Skeletal muscle cell (primary cell): ENCODE measurements around the gene MEOX2.
A peak's percentile ranks its signal among the peaks of the same experiment; 100 is the strongest.

Experiments
- DNase-seq: peaks from one replicate; pipeline ENCODE4 v3.0.0-alpha.2; 2010; ENCODE audit warnings: low read depth
- H3K4me3 ChIP-seq: 2 replicates; pipeline ENCODE4 v1.5.1; 2011; ENCODE audit warnings: low read depth, mild to moderate bottlenecking, control low read depth, low read length, moderate library complexity

Gene MEOX2

DNA sequence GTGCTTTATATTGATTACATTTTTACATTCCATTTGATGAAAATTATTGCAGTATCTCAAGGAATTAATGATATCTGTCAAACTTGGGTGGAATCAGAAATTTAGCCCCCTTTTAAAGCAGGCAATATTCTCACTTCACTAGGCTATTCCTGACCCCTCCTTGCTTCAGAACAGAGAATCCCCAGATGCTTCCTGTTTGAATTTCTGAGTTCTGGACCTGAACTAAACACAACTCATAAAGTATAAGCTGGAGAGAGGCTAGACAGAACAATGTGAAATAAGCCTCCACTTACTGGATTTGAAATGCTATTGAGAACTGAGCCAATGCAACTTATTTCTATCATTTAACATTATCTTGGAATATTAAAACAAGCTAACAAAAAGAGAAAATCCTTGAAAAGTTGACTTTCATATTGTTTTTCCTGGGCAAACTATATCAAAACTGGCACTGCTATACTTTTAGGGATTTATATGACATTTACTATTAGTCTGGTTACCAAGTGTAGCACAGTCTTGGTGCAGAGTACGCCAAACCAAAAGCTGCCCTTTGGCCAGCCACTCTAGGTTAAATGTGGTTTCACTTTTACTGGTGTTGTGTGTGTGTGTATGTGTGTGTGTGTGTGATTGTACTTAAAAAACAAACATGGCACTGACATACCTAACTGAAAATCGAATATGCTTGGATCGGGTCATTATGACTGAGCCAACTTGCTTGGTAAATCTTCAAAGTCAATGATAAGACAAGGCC, 105.7 kb downstream of the MEOX2 start:
- no peak for DNase-seq
- H3K4me3 ChIP-seq, result no peak overlapping the region

- DNase-seq, result no peak
- H3K4me3 ChIP-seq, result no peak overlapping the region
These were observed 108.9 kb downstream of the MEOX2 start for GRCh38 chr7:15577600-15577999.

DNA sequence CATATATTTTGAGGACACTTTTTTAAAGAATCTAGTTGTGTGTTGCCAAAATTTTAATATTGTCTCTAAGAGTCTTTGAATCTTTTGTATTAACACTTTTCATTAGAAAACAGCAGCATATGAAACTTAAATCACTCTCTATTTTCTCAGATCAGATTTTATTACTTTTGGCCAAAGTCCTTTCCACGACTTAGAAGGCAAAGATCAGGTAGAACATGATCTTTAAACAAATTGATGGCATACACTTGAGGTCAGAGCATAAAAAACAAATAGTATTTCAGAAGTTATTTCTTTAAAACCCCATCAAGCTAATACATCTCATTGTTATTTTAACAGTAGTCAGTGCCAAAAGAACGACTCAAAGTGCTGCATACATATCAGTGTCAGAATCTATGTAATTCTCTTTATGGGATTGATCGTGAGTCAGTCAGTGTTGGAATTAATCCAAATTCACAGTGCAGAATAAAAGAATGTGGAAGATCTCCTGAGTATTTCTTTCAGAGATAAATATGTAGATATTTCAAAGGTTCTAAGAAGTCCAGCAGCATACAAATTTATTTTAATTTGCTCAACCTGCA, 115.1 kb downstream of the MEOX2 start:
- DNase-seq, result peak; percentile 81
- H3K4me3 ChIP-seq, result no peak overlapping the region

- no peak for DNase-seq
- no peak overlapping the region for H3K4me3 ChIP-seq
These were observed 118.8 kb downstream of the MEOX2 start for GRCh38 chr7:15567652-15568051.

DNA sequence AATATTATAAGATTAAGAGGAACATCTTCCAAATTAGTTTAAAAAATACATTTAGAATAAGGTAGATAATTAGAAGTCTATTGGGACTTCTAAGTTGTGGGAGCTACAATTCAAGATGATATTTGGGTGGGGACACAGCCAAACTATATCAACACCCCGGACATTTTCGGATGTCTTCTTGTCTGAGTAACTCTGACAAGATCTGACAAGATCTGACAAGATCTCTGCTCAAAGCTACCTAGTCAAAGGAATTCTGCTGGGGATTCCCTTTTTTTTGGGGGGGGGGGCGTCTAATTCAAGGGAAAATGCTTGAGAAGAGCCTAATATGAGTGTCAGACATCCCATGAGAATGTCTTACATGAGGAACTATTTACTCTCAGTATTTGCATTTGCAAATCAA, 119.4 kb downstream of the MEOX2 start:
- no peak for DNase-seq

GRCh38 chr7:15566476-15566875, 120.0 kb downstream of the MEOX2 start:
- DNase-seq, result no peak
- H3K4me3 ChIP-seq, result no peak overlapping the region

More for the DNA sequence above, 119.4 kb downstream of the MEOX2 start:
- no peak overlapping the region for H3K4me3 ChIP-seq

- DNase-seq, result peak; percentile 55
- no peak within 1 kb of the TSS for H3K4me3 ChIP-seq
These were observed 124.6 kb downstream of the MEOX2 start, which contains the start of gene AGMO for GRCh38 chr7:15561835-15562234. TSS of gene AGMO (minus strand) at chr7:15562015.
